ENCODE results near the gene RBM12.
A peak's percentile ranks its signal among the peaks of the same experiment; 100 is the strongest.

RBM12 gene

DNA sequence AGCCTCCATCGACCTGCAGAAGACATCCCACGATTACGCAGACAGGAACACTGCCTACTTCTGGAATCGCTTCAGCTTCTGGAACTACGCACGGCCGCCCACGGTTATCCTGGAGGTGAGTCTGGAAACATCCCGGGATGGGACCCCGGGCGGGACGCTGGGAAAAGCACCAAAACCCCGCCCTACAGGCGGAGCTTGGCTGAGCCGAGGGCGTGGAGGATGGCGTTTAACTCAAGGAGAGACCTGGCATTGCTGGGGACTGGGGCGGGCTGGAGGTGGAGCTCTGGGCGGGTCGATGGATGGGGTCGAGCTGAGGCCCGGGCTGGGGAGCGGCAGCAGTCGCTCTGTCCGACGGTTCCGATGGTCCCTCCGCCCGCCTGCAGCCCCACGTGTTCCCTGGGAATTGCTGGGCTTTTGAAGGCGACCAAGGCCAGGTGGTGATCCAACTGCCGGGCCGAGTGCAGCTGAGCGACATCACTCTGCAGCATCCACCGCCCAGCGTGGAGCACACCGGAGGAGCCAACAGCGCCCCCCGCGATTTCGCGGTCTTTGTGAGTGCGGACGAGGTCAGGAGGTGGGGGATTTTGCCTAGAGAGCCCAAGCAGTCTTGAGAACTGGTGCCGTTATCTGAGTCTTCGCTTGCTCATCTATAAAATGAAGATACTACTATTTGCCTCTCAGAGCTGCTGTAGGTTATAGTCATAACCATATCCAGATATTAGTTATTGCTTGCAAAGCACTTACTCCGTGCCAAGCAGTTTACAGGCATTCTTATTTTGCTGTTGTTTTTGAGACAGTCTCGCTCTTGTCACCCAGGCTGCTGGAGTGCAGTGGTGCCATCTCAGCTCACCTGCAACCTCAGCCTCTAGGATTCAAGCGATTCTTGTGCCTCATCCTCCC is 45.3 kb downstream of the RBM12 start:
- DNase-seq (ENCODE audit: low read depth): peak; percentile 61

DNA sequence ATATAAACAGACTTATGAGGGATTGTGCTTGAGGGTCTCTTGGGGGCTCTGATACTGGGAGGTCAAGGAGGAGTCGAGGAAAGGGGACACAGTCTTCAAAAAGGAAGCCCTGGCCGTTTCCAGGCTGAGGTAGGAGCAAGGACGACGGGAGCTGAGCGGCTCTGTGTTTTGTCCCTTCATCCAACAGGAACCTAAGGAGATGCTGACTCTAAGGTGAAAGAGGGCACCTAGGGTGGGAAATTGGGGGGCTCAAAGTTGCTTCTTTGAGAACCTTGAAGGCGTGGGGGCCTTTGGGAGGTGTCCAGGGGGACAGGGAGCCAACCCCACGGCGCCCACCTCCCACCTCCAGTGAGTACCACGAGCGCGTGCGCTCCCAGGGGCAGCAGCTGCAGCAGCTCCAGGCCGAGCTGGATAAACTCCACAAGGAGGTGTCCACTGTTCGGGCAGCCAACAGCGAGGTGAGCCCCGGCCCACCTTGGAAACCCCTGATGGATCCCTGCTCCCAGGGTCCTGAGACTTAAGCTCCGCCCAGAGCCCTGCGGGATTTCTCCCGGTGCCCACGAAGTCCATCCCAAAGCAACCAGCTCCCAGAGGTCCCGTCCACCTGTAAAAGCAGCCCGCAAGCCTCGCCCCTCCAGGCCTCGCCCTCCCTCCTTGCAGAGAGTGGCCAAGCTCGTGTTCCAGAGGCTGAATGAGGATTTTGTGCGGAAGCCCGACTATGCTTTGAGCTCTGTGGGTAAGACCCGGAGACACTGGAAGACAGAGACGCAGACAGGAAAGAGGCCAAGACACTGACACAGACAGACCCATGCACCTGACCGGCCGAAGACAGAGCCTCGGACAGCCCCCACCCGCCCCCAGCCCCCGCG is 46.2 kb downstream of the RBM12 start:
- no peak for DNase-seq (ENCODE audit: low read depth)

DNA sequence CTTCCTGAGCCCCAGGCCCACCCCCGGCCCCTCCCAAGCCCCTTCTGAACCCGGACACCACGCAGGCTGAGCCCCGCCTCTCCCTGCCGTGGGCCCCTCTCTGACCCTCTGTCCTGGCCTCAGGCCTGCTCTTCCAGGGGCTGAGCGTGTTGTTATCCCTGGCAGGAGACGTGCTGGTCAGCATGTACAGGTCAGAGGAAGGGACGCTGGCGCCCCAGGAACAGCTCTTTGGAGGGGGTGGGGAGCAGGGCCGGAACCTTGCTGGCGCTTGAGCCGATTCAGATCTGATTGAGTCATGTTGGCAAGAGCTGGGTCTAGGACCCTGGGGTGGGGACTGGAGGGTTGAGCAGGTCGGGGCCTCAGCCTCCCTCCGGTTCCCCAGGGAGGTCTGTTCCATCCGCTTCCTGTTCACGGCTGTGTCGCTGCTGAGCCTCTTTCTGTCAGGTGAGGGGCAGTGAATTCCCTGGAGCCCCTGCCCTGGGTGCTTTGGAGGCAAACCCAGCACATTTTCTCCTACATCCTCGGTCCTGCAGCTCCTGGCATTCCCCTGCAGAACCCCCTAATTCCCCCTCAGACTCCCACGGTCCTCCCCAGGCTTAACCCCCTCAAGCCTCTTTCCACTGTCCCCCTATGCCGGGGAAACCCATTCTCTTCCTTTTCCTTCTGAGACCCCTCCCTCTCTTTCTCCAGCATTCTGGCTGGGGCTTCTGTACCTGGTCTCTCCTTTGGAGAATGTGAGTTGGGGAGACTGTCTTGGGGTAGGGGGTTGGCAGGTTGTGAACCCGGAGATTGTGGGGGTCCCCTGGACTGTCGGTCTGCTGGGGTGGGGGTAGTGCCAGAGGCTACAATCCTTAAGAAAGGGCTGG is 47.1 kb downstream of the RBM12 start:
- DNase-seq (ENCODE audit: low read depth): no peak

DNA sequence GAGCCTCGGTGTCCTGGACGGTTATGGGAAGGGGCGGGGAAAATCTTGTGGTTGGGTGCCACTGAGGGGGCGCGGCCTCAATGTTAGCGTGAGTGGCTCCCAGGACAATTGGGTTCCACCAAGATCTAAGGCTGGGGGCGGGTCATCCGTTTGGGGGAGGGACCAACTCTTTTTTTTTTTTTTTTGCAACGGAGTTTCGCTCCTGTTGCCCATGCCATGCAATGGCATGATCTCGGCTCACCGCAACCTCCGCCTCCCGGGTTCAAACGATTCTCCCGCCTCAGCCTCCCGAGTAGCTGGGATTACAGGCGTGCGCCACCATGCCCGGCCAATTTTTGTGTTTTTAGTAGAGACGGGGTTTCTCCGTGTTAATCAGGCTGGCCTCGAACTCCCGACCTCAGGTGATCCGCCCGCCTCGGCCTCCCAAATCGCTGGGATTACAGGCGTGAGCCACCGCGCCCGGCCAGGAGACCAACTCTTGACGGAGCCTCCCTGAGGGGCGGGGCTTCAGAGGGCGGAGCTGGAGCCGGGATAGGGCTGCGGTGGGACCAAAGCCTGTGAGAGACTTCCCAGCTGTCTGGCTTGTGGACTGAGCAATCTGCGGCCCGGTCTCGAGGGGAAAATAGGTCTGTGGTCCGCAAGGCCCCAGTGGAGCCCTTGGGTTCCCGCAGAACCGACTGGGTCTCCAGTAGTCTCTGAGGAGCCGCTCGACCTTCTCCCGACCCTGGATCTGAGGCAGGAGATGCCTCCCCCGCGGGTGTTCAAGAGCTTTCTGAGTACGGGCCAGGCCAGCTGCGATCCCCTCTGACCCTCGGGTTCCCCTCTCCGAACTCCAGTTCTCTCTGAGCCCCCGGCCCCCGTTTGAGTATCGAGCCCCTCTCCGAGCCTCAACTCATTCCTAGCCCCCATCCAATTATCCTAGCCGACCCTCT is 48.0 kb downstream of the RBM12 start:
- DNase-seq (ENCODE audit: low read depth): no peak

DNA sequence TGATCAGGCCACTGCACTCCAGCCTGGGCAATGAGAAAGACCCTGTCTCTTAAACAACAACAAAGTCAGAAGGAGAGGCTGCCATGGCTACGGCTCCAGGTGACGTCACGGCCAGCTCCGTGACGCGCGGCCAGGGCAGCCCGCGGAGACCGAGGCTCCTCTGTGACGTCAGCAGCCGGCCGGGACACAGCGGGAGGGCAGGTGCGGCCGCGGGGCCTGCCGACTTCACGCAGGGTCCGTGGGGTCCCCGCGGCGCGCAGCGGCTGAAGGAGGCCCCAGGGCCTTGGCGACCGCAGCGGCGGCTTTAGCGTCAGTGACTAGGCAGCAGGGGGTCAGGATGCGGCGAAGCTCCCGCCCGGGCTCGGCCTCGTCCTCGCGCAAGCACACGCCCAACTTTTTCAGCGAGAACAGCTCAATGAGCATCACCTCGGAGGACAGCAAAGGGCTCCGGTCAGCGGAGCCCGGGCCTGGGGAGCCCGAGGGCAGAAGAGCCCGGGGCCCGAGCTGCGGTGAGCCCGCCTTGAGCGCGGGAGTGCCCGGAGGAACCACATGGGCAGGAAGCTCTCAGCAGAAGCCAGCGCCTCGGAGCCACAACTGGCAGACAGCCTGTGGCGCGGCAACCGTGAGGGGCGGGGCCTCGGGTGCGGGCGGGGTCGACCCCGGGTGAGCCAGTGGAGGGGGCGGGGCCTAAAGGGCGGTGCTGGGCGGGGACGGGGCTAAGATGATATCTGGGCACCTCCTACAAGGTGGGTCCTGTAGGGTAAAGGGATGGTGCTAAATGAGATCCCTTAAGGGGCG is 48.8 kb downstream of the RBM12 start, which contains the start of gene SPAG4:
Gene SPAG4, plus strand, starts transcription at position 163 of the 798 bp plus-strand sequence. Its CDS starts 175 bp downstream, at position 338.
- peak; percentile 100 for DNase-seq (ENCODE audit: low read depth)

DNA sequence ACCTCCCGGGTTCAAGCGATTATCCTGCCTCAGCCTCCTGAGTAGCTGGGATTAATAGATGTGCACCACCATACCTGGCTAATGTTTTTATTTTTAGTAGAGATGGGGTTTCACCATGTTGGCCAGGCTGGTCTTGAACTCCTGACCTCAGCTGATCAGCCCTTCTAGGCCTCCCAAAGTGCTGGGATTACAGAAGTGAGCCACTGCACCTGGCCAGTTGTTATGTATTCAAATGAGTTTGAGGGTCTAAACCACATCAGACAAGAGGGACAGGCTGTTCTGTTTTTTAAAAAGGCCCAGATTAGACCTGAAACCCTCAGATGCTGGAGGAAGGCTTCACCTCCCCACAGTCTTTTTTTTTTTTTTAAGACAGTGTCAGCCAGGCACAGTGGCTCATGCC is 53.2 kb downstream of the RBM12 start:
- DNase-seq (ENCODE audit: low read depth): no peak

DNA sequence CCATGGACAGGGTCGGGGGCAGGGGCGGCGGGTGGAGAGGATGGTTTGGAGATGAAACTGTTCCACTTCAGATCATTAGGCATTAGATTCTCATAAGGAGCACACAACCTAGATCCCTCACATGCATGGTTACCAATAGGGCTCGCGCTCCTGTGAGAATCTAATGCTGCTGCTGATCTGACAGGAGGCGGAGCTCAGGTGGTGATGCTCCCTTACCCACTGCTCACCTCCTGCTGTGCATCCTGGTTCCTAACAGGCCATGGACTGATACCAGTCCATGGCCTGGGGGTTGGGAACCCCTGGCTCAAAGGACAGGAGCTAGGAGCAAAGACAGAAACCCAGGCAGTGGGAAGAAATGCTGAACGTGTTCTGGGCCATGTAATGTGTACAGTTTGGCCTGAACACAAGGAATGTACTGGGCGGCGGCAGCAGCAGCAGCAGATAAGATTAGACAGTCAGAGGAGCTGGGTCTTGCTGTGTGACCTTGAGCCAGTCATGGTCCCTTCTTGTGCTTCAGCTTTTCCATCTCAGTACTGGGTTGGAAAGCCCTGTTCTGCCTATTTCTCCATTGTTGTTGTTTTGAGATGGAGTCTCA is 53.8 kb downstream of the RBM12 start:
- no peak for DNase-seq (ENCODE audit: low read depth)

DNA sequence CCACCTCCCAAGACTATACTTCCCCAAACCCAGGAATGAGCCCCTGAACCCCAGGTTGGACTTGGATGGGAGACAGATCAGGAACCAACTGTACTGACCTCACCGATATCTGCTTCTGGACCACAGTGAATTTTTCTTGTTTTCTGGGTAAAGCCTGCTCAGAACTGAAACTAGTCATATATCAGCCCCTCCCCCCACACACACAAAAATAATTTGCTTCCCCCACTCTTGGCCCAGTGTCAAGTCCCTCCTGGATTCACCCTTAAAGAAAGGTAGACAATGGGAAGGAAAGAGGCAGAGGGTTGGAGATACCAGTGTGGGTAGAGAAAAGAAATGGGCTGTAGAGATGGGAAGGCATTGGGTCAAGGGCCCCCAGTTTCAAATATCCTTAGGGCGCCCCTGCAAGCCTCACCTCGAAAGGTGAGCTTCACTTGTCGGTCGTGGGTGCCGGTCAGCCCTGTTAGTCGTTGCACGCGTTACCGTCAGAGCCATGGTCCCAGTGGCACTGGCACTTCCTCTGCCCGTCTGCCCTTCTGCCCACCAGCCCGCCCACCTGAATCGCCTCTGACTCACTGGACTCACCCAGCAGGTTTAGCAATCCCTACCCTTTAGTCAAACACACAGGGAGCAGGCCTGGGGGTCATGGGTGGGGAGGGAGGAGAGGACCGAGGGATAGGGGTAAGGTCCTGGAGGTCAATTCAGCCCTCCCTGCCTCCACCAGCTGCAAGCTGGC is 57.5 kb downstream of the RBM12 start:
- no peak for DNase-seq (ENCODE audit: low read depth)

DNA sequence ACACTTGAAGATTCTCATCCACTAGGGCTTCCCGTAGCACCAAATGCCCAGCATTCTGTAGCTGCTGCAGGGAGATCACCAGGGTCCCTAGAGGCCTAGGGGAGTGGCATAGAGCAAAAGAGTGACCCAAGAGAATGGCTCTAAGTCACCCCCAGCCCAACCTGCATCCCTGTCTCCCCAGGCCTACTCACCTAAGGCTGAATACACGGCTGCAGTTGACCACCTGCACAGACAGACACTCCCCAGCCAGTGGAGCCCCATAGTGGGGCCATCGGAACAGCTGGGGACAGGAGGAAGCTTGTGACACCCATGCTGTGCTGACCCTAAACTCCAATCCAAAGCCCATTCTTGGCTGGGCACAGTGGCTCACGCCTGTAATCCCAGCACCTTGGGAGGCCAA is 58.6 kb downstream of the RBM12 start:
- no peak for DNase-seq (ENCODE audit: low read depth)

DNA sequence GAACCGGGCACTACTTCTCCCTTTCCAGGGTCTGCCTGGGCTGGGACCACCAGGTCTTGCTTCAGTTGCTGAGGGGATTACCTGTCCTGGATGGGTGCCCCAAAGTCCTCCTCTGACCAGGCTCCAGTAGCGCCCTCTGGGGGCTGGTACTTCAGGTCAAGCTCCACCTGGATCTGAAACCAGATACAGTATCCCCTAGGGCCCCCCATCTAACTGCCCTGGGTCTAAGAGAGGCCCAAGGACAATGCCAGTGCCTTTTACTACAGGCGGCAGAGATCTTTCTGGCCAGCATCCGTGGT is 60.3 kb downstream of the RBM12 start:
- no peak for DNase-seq (ENCODE audit: low read depth)

DNA sequence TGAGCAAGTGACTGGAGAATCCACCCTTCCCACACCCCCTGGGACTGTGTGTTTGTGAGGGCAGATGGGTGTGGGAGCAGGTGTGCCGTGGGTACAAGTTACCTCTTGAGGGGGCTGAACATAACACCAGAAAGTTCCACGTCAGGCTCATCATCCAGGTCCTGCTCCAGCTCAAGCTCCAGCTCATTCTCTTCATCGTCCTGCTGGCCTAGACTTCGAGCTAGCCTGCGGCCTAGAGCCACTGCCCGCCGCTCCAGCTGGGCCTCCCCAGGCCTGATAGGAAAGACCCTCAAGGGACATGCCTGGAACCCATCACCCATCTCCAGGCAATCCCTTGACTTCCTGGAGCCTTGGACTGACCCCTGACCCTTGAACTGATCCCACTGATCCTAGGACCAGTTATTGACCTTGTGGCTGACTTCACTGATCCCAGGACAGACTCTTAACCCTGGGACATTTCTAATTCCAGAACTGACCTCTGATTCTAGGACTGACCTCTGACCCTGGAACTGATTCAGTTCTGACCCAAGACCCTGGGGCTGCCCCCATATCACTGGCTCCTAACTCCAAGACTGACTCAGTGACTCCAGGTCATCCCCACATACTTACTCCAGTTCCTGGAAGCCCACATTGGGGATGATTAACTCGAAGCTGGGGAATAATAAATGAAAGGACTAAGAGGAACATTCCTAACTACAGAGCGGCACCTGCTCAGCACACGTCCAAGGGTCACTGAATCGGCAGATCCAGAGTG is 60.8 kb downstream of the RBM12 start:
- no peak for DNase-seq (ENCODE audit: low read depth)

DNA sequence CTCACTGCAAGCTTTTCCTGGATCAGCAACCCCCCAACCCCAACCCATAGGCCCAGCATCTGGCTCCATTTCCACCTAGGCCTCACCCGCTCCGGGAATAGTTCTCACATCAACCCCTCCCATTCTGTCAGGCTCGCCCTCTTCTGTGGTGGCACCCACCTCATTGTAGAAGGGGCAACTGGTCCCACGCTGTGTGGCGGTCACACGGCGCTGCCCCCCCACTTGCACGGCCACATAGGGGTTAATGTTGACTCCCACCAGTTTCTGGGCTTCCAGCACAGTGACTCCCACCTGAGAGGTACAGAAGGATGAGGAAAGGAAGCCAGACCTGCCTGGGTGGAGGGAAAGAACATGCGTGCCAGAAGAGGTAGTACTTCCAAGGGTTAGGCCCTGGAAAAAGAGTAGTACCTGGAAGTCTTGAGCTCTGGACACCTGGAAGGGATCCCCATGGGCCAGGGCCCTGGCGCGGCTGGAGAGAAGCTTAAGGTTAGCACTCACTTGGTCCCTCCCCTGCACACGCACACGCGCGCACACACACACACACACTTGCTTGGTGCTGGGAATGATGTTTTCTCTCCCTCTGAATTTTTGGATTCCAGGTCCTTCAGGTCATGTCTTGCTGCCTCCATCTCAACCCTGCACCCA is 61.7 kb downstream of the RBM12 start:
- no peak for DNase-seq (ENCODE audit: low read depth)

DNA sequence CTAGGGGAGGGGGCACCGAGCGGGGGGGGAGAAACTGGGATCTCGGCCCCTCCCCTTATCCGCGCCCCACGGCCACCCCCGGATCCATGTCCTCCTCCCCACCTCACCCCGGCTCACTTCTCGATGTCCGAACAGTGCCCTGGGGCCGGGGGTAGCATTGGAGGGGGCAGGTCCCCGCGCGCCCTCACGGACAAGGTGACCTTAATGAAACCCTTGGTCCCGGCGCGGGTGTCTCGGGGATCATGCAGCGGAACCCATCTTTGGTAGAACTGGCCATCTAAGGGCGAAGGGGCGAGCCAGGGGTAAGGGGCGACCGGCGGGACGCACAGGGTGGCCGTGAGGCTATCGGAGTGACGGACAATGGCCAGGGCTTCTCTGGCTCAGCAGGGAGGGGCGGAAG is 62.7 kb downstream of the RBM12 start:
- no peak for DNase-seq (ENCODE audit: low read depth)

DNA sequence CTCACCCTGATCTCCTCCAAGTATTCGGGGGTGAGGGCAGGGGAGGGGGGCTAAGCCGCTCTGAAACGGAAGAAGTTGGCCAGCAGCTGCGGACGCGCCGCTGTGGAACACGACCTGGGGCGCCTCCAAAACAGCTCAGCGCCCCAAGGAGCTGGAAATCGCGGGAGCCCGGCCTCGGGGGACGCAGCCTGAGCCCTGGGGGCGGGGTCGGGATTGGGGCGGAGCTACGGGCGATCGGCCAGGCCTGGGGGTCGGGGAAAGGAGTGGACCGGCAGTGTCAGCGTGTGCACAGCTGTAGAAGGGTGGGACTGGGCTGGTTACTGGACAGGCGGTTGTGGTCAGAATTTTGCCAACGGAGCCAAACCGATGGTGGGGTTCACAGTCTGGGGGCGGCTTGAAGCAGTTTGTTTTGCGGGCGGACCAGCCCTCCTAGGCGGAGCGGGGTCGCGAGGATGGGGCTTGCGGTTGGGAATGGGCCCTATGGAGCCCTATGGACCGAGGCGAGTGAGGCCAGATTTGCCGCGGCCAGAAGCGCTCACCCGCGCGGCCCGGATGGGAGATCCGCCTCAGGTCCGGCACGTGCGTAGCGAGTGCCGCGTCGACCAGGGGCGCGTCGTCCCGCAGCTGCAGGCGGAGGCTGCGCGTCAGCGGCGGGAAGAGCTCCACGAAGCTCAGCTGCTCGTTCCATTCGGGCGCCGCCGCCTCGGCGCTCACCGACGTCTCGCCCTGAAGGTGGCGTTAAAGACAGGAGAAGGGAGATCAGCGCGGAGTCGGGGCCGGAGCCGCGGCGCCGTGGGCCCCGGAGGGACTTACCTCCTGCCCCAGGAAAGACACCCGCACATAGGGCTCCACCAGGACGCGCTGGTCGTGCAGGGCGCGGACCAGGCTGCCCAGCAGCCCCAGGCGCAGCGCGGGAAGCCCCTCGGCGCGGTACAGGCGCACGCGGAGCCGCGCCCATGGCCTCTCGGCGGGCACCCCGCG is 63.4 kb downstream of the RBM12 start:
- no peak for DNase-seq (ENCODE audit: low read depth)

DNA sequence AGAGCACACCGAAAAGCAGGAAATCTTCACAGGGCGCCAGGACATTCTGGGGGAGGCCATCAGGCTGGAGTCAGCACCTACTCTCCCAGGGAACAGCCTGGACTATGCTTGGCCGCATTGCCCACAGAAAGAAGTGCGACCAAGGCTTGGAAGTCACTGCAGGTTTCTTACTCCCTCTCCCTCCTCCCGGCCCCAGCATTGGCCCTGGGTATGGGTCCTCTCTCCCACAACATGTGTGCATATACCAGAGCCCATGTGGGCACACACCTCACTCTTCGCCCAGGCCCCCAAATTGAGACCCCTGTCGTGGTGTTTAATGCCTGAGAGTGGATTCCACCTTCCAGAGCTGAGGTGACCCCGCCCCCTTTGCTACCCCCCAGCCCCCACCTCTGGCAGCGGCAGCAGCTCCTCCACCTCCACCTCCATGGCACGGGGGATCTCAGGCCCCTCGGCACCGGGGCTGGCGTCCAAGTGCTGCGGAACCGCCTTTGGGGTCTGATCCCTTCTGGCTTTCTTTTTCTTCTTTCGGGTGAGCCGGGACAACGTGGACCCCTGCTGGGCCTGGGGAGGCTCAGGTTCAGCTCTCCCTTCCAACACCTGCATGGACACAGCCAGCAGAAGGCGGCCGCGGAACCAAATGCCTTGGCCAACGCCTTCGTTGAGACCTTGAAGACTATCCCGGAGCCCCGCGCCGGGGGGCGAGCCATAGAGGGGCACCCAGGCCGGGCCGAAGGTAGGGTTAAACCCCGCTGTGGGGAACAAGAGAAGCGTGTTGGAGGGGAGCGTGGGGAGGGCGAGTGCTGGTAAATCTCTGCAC is 64.3 kb downstream of the RBM12 start:
- DNase-seq (ENCODE audit: low read depth): no peak

DNA sequence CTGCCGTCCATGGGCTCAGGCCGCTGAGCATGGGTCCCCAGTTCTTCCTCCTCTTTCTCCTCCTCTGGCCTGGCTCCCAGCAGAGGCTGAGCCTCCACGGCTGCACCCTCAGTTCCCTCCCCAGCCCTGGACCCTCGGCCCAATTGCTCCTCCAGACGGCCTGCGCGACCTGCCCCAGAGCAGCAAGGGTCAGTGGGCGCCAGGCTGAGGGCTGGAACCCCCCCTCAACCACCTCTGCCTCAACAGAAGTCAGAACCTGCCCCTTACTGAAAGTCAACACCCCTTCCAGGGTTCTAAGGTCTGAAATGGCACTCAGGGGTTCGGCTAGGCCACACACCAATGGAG is 65.0 kb downstream of the RBM12 start:
- DNase-seq (ENCODE audit: low read depth): no peak

All from stimulated activated CD8-positive, alpha-beta memory T cell treated with anti-CD3 and anti-CD28 coated beads, Interleukin-7, amount 100 ng/mL, for 24 hours (primary cell).